HCT116 (cell line): ENCODE measurements around the gene TUBB1.

Experiments used
- CEBPB ChIP-seq: IDR thresholded peaks from 2 replicates; pipeline ENCODE4 v1.6.1; 2012; ENCODE audit warnings: low read depth
- CTCF ChIP-seq, 3 experiments: fragments of 200-600 bp in 1 of 3; sonication (generic) in 1 of 3; IDR thresholded peaks in 2 of 3; conservative IDR thresholded peaks in 1 of 3; 2 replicates each; pipeline ENCODE4 v1.5.1; 2012 to 2017; ENCODE audit warnings: low read depth in 2 of 3, low read length in 2 of 3, antibody characterized with exemption in 1 of 3, borderline replicate concordance in 1 of 3, control low read depth in 1 of 3, mild to moderate bottlenecking in 1 of 3, mixed read lengths in 1 of 3, mixed run types in 1 of 3, moderate library complexity in 1 of 3; ENCODE audit not compliant: insufficient read depth in 1 of 3
- POLR2A ChIP-seq: IDR thresholded peaks from 2 replicates; pipeline ENCODE4 v1.7.0; 2011; ENCODE audit warnings: borderline replicate concordance; ENCODE audit not compliant: insufficient read depth, insufficient read length; ENCODE audit errors: extremely low read depth

- TF ChIP-seq POLR2A (no peak), CTCF (IDR thresholded peaks at IDR 0.05 in 2 of 3, conservative IDR thresholded peaks at IDR 0.05 in 1 of 3; ENCODE audit: borderline replicate concordance in 1 of 3, insufficient read depth in 1 of 3, low read depth in 2 of 3, low read length in 2 of 3) (no peak), CEBPB (no peak)
Observed at GRCh38 chr20:58991715-58992114, 27.5 kb upstream of the TUBB1 start.
